Esophagus muscularis mucosa (tissue), 4 donors: ENCODE results near the gene TP53AIP1.

Experiments used
- EP300 ChIP-seq: sonication (generic); formaldehyde crosslinking; IDR thresholded peaks from one replicate; pipeline ENCODE4 v1.6.1; 2017; ENCODE audit warnings: antibody characterized with exemption
- POLR2A ChIP-seq: fragments of 450-650 bp; IDR thresholded peaks from one replicate; pipeline ENCODE4 v1.6.1; 2017; ENCODE audit warnings: antibody characterized with exemption, moderate library complexity, mild to moderate bottlenecking, low read depth
- TF ChIP-seq, protein P1 (sequence below), 3 experiments: fragments of 200-600 bp in 2 of 3; fragments of 450-650 bp in 1 of 3; sonication (generic) in 2 of 3; IDR thresholded peaks; one replicate each; pipeline ENCODE4 v1.5.1; 2017 to 2019; ENCODE audit warnings: antibody characterized with exemption in 3 of 3, mild to moderate bottlenecking in 2 of 3, moderate library complexity in 1 of 3

DNA sequence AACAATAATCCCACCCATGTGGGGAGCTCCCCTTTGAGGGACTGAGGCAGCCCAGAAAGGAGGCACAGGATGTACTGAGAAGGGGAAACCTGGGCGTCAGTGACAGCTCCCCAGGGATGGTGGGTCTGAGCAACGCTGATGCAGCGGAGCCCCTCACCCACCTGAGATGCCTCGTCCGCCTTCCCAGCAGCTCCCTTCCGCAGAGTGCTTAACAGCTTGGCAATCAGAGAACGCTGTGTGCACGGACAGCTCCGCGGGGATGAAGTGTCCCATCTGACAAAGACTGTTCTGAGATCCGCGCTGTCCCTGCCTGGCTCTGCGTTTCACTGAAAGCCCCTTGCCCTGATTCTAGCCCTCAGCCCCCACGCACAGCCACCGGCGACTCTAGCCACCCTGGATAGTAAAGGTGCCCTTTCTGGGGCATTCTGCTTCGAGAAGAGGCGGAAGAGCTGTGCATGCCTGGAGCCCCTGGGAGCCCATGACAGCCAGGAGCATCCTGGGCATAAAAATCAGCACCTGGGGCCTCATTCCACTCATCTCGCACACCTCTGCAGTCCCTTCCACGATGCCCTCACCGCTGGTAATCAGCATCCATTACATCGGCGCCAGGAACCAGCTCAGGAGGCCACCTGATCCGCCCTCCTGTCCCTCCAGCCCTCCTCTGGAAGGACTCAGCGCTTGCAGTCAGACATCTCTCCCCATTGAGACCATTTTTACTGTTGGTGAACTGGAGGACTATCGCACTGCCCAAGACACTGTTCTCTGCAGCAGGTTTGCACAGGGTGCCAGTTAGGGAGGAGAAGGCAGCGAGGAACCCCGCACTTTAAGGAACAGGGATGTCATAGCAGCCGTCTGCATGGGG lies 40.8 kb downstream of the TP53AIP1 start:
- TF ChIP-seq EP300 (no peak), POLR2A (no peak)
- TF ChIP-seq, protein P1, sequence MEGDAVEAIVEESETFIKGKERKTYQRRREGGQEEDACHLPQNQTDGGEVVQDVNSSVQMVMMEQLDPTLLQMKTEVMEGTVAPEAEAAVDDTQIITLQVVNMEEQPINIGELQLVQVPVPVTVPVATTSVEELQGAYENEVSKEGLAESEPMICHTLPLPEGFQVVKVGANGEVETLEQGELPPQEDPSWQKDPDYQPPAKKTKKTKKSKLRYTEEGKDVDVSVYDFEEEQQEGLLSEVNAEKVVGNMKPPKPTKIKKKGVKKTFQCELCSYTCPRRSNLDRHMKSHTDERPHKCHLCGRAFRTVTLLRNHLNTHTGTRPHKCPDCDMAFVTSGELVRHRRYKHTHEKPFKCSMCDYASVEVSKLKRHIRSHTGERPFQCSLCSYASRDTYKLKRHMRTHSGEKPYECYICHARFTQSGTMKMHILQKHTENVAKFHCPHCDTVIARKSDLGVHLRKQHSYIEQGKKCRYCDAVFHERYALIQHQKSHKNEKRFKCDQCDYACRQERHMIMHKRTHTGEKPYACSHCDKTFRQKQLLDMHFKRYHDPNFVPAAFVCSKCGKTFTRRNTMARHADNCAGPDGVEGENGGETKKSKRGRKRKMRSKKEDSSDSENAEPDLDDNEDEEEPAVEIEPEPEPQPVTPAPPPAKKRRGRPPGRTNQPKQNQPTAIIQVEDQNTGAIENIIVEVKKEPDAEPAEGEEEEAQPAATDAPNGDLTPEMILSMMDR (IDR thresholded peaks at IDR 0.05), result no peak
